Trophoblast cell (in vitro differentiated cells and primary cell): ENCODE results near the gene CYTIP.

Source experiments
- DNase-seq, 2 donors: peaks; one replicate each; pipeline ENCODE4 v3.0.0-alpha.2; 2016
- H2AFZ ChIP-seq: 2 replicates; pipeline ENCODE4 v1.6.1; 2013; ENCODE audit warnings: low read length, moderate library complexity, mild to moderate bottlenecking; ENCODE audit not compliant: insufficient read depth, poor library complexity
- H2AK5ac ChIP-seq: 2 replicates; pipeline ENCODE4 v1.6.1; 2013; ENCODE audit warnings: mild to moderate bottlenecking, low read length
- H2BK120ac ChIP-seq: 2 replicates; pipeline ENCODE4 v1.6.1; 2013; ENCODE audit warnings: low read length, mild to moderate bottlenecking, moderate library complexity; ENCODE audit not compliant: insufficient read depth, poor library complexity
- H2BK12ac ChIP-seq: 2 replicates; pipeline ENCODE4 v1.6.1; 2013; ENCODE audit warnings: mild to moderate bottlenecking, low read length, moderate library complexity
- H2BK5ac ChIP-seq: 2 replicates; pipeline ENCODE4 v1.6.1; 2013; ENCODE audit warnings: low read length, low read depth, moderate library complexity, mild to moderate bottlenecking; ENCODE audit not compliant: poor library complexity
- H3K14ac ChIP-seq: 2 replicates; pipeline ENCODE4 v1.6.1; 2013; ENCODE audit warnings: mild to moderate bottlenecking, low read length
- H3K18ac ChIP-seq: 2 replicates; pipeline ENCODE4 v1.6.1; 2013; ENCODE audit warnings: mild to moderate bottlenecking, low read length
- H3K23ac ChIP-seq: 2 replicates; pipeline ENCODE4 v1.6.1; 2013; ENCODE audit warnings: low read length
- H3K27ac ChIP-seq: 2 replicates; pipeline ENCODE4 v1.5.1; 2013; ENCODE audit warnings: low read depth, mild to moderate bottlenecking, inconsistent platforms, low read length, moderate library complexity
- H3K27me3 ChIP-seq: 2 replicates; pipeline ENCODE4 v1.6.1; 2013; ENCODE audit warnings: inconsistent platforms, mild to moderate bottlenecking, low read length, moderate library complexity; ENCODE audit not compliant: insufficient read depth
- H3K36me3 ChIP-seq, 2 experiments: 1 replicate in 1 of 2; 2 replicates in 1 of 2; pipeline ENCODE4 v1.6.1; 2013; ENCODE audit warnings: low read length in 2 of 2, mild to moderate bottlenecking in 2 of 2, moderate library complexity in 1 of 2; ENCODE audit not compliant: insufficient read depth in 2 of 2, control insufficient read depth in 1 of 2
- H3K4ac ChIP-seq: 2 replicates; pipeline ENCODE4 v1.6.1; 2013; ENCODE audit warnings: low read depth, mild to moderate bottlenecking, low read length, moderate library complexity
- H3K4me1 ChIP-seq, 2 experiments: 1 replicate in 1 of 2; 2 replicates in 1 of 2; pipeline ENCODE4 v1.6.1; 2013; ENCODE audit warnings: low read length in 2 of 2, mild to moderate bottlenecking in 2 of 2, moderate library complexity in 1 of 2; ENCODE audit not compliant: insufficient read depth in 2 of 2, control insufficient read depth in 1 of 2
- H3K4me2 ChIP-seq: 2 replicates; pipeline ENCODE4 v1.6.1; 2013; ENCODE audit warnings: inconsistent platforms, mild to moderate bottlenecking, low read length, moderate library complexity
- H3K4me3 ChIP-seq: 2 replicates; pipeline ENCODE4 v1.5.1; 2013; ENCODE audit warnings: mild to moderate bottlenecking, low read depth, low read length, inconsistent platforms
- H3K79me1 ChIP-seq: one replicate; pipeline ENCODE4 v1.6.1; 2013; ENCODE audit warnings: low read length
- H3K79me2 ChIP-seq: 2 replicates; pipeline ENCODE4 v1.6.1; 2013; ENCODE audit warnings: low read length, mild to moderate bottlenecking; ENCODE audit not compliant: control insufficient read depth, insufficient read depth, poor library complexity
- H3K9ac ChIP-seq: 2 replicates; pipeline ENCODE4 v1.6.1; 2013; ENCODE audit warnings: mild to moderate bottlenecking, low read length
- H3K9me3 ChIP-seq: 2 replicates; pipeline ENCODE4 v1.6.1; 2013; ENCODE audit warnings: low read depth, mild to moderate bottlenecking, control low read depth, inconsistent platforms, low read length; ENCODE audit not compliant: insufficient read depth
- H4K12ac ChIP-seq: 2 replicates; pipeline ENCODE4 v1.6.1; 2013; ENCODE audit warnings: low read depth, mild to moderate bottlenecking, low read length, moderate library complexity
- H4K8ac ChIP-seq: 2 replicates; pipeline ENCODE4 v1.6.1; 2013; ENCODE audit warnings: low read depth, mild to moderate bottlenecking, low read length, moderate library complexity
- H4K91ac ChIP-seq: one replicate; pipeline ENCODE4 v1.6.1; 2013; ENCODE audit warnings: low read depth, mild to moderate bottlenecking, low read length, moderate library complexity
- WGBS: extraction: QIAGEN DNeasy Blood & Tissue Kit; methylation state at CpG from one replicate; pipeline ENCODE4 v1.1.7; 2013; ENCODE audit warnings: missing lambda C conversion rate; ENCODE audit not compliant: insufficient read length, insufficient coverage; ENCODE audit errors: extremely low coverage; 5-methylcytosine and 5-hydroxymethylcytosine counted together

CYTIP gene

DNA sequence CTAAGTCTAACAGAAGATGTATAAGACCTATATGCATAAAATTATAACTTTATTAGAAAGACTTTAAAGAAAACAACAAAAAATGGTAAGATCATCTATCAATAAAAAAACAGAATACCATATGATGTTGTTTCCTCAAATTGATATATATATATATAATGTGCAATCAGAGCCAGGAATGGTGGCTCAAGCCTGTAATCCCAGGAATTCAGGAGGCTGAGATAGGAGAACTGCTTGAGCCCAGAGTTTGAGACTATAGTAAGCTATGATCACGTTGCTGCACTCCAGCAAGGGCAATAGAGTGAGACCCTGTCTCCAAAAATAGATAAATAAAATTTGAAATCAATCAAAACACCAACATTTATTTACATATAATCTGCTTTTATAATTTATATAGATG, 19.5 kb downstream of the CYTIP start:
- no peak overlapping the region for H4K8ac ChIP-seq
- no peak overlapping the region for H3K14ac ChIP-seq
- H2AFZ ChIP-seq: no peak overlapping the region
- H3K4me2 ChIP-seq: no peak overlapping the region
- no peaks in the 10 kb centered on the region for H3K79me2 ChIP-seq
- H3K4me3 ChIP-seq: no peak overlapping the region
- no CpG with 5 or more reads among the region's 1 CpG for WGBS
- H3K4ac ChIP-seq: no peak overlapping the region
- no peak overlapping the region for H3K27ac ChIP-seq
- no peaks in the 10 kb centered on the region for H3K27me3 ChIP-seq
- H3K79me1 ChIP-seq: no peaks in the 10 kb centered on the region
- H2BK5ac ChIP-seq: no peak overlapping the region
- H3K18ac ChIP-seq: no peak overlapping the region
- no peak overlapping the region for H3K23ac ChIP-seq
- no peaks in the 10 kb centered on the region for H3K36me3 ChIP-seq
- no peaks in the 10 kb centered on the region for H3K9me3 ChIP-seq
- no peak overlapping the region for H2AK5ac ChIP-seq
- no peak for DNase-seq
- H2BK12ac ChIP-seq: no peak overlapping the region
- H4K91ac ChIP-seq: no peak overlapping the region
- no peaks in the 10 kb centered on the region for H3K4me1 ChIP-seq
- no peak overlapping the region for H4K12ac ChIP-seq
- H2BK120ac ChIP-seq: no peak overlapping the region
- H3K9ac ChIP-seq: no peak overlapping the region

DNA sequence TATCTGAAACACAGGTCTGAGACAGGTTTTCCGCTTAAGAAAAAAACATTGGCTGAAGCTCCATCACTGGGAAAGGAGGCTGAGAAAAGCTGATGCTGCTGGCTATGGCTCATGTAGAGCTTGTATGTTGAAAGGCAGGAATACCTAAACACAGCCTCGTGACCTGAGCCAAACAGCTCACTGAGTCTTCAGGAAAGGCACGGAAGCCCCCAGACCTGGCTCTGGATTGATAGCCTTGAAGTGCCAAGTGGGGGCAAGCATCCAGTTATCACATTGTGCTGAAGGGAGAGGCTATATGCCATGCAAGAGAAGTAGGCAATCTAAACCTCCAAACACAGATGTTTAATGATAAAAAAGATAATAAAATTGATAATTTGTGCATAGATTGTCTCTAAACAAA, 21.9 kb downstream of the CYTIP start:
- Histone ChIP-seq H2BK12ac (no peak overlapping the region), H3K18ac (no peak overlapping the region), H4K91ac (no peak overlapping the region), H2BK120ac (no peak overlapping the region), H3K79me1 (no peaks in the 10 kb centered on the region), H3K27me3 (no peaks in the 10 kb centered on the region), H3K4me2 (no peak overlapping the region), H2BK5ac (no peak overlapping the region), H3K14ac (no peak overlapping the region), H2AK5ac (no peak overlapping the region), H4K12ac (no peak overlapping the region), H3K4me1 (no peaks in the 10 kb centered on the region), H3K23ac (no peak overlapping the region), H4K8ac (no peak overlapping the region), H3K27ac (no peak overlapping the region), H2AFZ (no peak overlapping the region), H3K4me3 (no peak overlapping the region), H3K4ac (no peak overlapping the region), H3K9ac (no peak overlapping the region), H3K9me3 (no peaks in the 10 kb centered on the region), H3K79me2 (no peaks in the 10 kb centered on the region), H3K36me3 (no peaks in the 10 kb centered on the region)
- no CpG with 5 or more reads among the region's 3 CpGs for WGBS
- DNase-seq: no peak

DNA sequence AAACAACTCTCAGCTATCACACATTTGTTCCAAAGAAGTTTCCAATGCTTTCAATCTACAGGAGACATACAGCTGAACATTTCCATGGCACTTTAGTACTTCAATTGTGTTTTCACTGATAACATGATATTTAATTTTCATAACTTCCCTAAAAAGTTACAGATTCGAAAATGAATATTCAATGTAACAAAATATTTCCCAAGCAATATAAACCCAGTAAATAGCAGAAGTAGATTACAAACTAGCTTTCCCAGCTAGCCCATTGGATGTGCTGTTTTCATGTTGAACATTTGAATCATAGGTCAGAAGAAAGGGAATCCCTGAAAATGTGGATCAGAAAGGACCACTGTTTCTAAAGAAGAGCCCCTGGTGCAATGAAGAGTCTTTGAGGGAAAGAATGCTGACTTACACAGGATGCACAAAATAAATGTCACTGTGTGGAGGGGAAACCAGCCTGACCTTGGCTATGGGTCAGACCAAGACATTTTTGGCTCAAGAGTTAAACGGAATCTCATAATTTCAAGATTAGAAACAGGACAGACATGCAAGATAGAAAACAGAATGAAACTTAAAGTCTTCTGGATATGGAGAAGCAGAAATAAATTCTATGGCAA, 22.5 kb downstream of the CYTIP start:
- Histone ChIP-seq H4K91ac (no peak overlapping the region), H3K27ac (no peak overlapping the region), H3K4me1 (no peaks in the 10 kb centered on the region), H3K14ac (no peak overlapping the region), H2AK5ac (no peak overlapping the region), H2BK5ac (no peak overlapping the region), H3K79me2 (no peaks in the 10 kb centered on the region), H3K18ac (no peak overlapping the region), H2BK12ac (no peak overlapping the region), H3K4ac (no peak overlapping the region), H3K79me1 (no peaks in the 10 kb centered on the region), H3K9ac (no peak overlapping the region), H3K36me3 (no peaks in the 10 kb centered on the region), H3K27me3 (no peaks in the 10 kb centered on the region), H2AFZ (no peak overlapping the region), H3K4me2 (no peak overlapping the region), H4K8ac (no peak overlapping the region), H2BK120ac (no peak overlapping the region), H4K12ac (no peak overlapping the region), H3K23ac (no peak overlapping the region), H3K4me3 (no peak overlapping the region), H3K9me3 (no peaks in the 10 kb centered on the region)
- no peak for DNase-seq
- WGBS: no CpG with 5 or more reads among the region's 2 CpGs

DNA sequence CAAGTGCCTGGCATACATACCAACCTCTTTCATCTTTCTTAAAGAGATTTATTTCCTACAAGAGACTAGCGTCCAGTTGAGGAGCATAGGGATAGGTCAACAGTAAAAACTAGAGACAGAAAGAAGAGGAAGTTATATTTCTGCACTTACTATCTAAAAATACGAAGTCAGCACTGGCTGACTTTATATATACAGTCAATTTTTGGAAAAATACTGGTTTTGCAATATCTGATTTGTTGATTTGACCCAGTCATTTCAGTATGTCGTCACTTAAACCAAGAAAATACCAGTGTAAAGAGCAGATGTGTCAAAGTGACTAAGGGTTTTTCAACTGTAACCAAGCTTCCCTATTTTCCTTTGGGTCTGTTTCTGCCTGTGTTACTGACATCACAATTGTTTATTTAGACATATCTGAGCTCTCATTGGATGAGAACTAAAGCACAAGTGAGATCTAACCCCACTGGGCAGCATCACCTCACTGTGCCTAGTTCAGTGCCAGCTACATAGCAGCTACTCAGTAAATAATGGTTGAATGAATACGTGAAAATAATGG, 23.0 kb downstream of the CYTIP start:
- H2BK12ac ChIP-seq: no peak overlapping the region
- H3K9me3 ChIP-seq: no peaks in the 10 kb centered on the region
- H3K27me3 ChIP-seq: no peaks in the 10 kb centered on the region
- no peak overlapping the region for H3K23ac ChIP-seq
- no peak overlapping the region for H4K8ac ChIP-seq
- no peaks in the 10 kb centered on the region for H3K36me3 ChIP-seq
- no peaks in the 10 kb centered on the region for H3K79me1 ChIP-seq
- peak in 1 of 2 donors; percentile 62 for DNase-seq
- no peak overlapping the region for H3K18ac ChIP-seq
- H3K4ac ChIP-seq: no peak overlapping the region
- no CpG with 5 or more reads among the region's 4 CpGs for WGBS
- no peak overlapping the region for H3K27ac ChIP-seq
- no peak overlapping the region for H4K91ac ChIP-seq
- H3K4me2 ChIP-seq: no peak overlapping the region
- no peaks in the 10 kb centered on the region for H3K79me2 ChIP-seq
- no peak overlapping the region for H2AK5ac ChIP-seq
- no peak overlapping the region for H2AFZ ChIP-seq
- no peak overlapping the region for H2BK120ac ChIP-seq
- no peak overlapping the region for H2BK5ac ChIP-seq
- H3K9ac ChIP-seq: no peak overlapping the region
- no peak overlapping the region for H3K14ac ChIP-seq
- no peak overlapping the region for H4K12ac ChIP-seq
- no peak overlapping the region for H3K4me3 ChIP-seq
- no peaks in the 10 kb centered on the region for H3K4me1 ChIP-seq
